Tibial artery (tissue), 4 donors: ENCODE results near the gene ERGIC1.
A peak's percentile ranks its signal among the peaks of the same experiment; 100 is the strongest.

Experiments
- DNase-seq, 2 donors: peaks; one replicate each; pipeline ENCODE4 v3.0.0-alpha.2; 2019
- H3K27ac ChIP-seq, 2 donors: fragments of 200-600 bp; sonication (generic) in 1 of 2; 1 replicate in 1 of 2; 2 replicates in 1 of 2; pipeline ENCODE4 v1.5.1; 2018 to 2019; ENCODE audit warnings: mild to moderate bottlenecking in 1 of 2
- H3K27me3 ChIP-seq, 2 donors: fragments of 200-600 bp; sonication (generic) in 1 of 2; one replicate each; pipeline versions ENCODE4 v1.5.1 to v1.6.0; 2016 to 2019
- H3K36me3 ChIP-seq, 3 donors: fragments of 200-600 bp; sonication (generic) in 2 of 3; one replicate each; pipeline ENCODE4 v1.5.1; 2016 to 2019; ENCODE audit warnings: mild to moderate bottlenecking in 2 of 3
- H3K4me1 ChIP-seq, 4 donors: fragments of 200-600 bp; sonication (generic) in 2 of 4; 1 replicate in 3 of 4; 2 replicates in 1 of 4; pipeline ENCODE4 v1.5.1; 2016 to 2019
- H3K4me3 ChIP-seq, 2 donors: fragments of 200-600 bp; sonication (generic) in 1 of 2; 1 replicate in 1 of 2; 2 replicates in 1 of 2; pipeline ENCODE4 v1.5.1; 2018 to 2019; ENCODE audit warnings: mild to moderate bottlenecking in 2 of 2
- H3K9me3 ChIP-seq, 3 donors: fragments of 200-600 bp; sonication (generic) in 1 of 3; one replicate each; pipeline ENCODE4 v1.5.1; 2016 to 2019
- intact Hi-C: fragments of 100-400 bp; cut with DNase I; formaldehyde crosslinking; loops from one replicate; pipeline ENCODE4 v1.15.0; 2023; ENCODE audit warnings: low total_unique reads
- TF ChIP-seq, protein P1 (sequence below), 2 experiments: fragments of 200-600 bp in 1 of 2; fragments of 450-650 bp in 1 of 2; IDR thresholded peaks; one replicate each; pipeline ENCODE4 v1.5.1; 2017 to 2019; ENCODE audit warnings: antibody characterized with exemption in 2 of 2, mild to moderate bottlenecking in 1 of 2, moderate library complexity in 1 of 2

ERGIC1 gene

DNA sequence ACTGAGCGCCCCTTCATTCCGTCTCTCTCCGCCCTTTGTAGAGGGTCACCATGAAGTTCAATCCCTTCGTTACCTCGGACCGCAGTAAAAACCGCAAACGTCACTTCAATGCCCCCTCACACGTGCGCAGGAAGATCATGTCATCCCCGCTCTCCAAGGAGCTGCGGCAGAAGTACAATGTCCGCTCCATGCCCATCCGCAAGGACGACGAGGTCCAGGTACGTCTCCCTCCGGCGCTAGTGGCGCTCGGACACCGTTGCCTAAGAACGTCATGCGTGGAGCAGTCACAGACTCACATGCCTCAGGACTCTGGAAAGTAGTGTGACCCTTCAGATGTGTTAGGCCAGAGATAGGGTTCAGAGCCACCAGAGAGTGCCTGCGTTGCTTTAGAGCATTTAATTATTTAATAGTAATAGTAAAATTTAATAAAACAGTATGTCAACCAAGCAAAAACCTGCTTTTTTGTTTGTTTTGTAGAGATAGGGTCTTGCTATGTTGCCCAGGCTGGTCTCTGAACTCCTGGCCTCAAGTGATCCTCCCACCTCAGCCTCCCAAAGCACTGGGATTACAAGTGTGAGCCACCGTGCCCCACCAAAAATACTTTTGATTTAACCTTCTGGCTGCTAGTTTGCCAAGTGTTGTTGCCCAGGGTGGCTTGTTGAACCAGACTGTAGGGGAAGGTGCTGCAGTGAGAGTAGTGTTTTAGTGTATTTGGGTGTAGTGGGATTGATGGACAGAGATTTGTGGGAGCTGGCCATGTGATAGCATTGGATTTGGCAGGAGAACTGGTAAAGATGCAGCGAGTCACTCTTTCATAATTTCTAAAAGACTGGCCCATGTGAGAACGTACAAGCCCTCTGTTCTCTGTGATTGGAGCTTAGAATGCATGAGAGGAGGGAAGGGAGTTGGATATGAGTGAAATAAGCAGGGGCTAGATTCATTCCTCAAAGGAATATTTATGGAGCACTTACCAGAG lies 126.1 kb downstream of the ERGIC1 start:
- intact Hi-C loops: no loop called here
- Histone ChIP-seq H3K36me3 (peaks cover 0 to 25% (median 7%) of the 10 kb centered on the region in 3 donors), H3K9me3 (no peaks in the 10 kb centered on the region), H3K27ac (peak overlapping the region; percentile 79 to 89), H3K4me1 (peaks cover 0 to 54% (median 21%) of the 10 kb centered on the region in 4 donors), H3K4me3 (peak overlapping the region; percentile 85 to 89), H3K27me3 (no peaks in the 10 kb centered on the region)
- TF ChIP-seq, protein P1, sequence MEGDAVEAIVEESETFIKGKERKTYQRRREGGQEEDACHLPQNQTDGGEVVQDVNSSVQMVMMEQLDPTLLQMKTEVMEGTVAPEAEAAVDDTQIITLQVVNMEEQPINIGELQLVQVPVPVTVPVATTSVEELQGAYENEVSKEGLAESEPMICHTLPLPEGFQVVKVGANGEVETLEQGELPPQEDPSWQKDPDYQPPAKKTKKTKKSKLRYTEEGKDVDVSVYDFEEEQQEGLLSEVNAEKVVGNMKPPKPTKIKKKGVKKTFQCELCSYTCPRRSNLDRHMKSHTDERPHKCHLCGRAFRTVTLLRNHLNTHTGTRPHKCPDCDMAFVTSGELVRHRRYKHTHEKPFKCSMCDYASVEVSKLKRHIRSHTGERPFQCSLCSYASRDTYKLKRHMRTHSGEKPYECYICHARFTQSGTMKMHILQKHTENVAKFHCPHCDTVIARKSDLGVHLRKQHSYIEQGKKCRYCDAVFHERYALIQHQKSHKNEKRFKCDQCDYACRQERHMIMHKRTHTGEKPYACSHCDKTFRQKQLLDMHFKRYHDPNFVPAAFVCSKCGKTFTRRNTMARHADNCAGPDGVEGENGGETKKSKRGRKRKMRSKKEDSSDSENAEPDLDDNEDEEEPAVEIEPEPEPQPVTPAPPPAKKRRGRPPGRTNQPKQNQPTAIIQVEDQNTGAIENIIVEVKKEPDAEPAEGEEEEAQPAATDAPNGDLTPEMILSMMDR (IDR thresholded peaks at IDR 0.05): no peak
- DNase-seq: no peak

DNA sequence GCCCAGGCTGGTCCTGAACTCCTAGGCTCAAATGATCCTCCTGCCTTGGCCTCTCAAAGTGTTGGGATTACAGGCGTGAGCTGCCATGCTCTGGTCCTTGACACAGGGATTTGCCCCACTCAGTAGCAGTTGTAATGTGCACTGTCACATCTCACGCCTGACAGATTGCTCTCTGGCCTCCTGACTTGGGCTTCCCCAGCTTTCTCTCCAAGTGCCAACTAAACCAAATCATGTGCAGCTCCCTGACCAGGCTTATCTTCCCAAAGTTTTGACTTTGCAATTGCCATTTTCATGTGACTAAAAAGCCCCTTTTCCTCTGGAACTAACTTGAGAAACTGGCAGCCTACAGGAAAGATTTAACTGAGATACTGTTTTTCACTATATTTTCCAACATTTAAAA lies 135.9 kb downstream of the ERGIC1 start:
- Histone ChIP-seq H3K4me1 (no peaks in the 10 kb centered on the region), H3K9me3 (no peaks in the 10 kb centered on the region), H3K27me3 (no peaks in the 10 kb centered on the region), H3K27ac (no peak overlapping the region), H3K36me3 (peaks cover 9 to 44% (median 15%) of the 10 kb centered on the region in 3 donors), H3K4me3 (no peak overlapping the region)
- DNase-seq: no peak
- intact Hi-C loops: no loop called here
- TF ChIP-seq, protein P1 (IDR thresholded peaks at IDR 0.05): no peak

- intact Hi-C loops: no loop called here
- no peaks in the 10 kb centered on the region for H3K27me3 ChIP-seq
- TF ChIP-seq, protein P1 (IDR thresholded peaks at IDR 0.05): no peak
- H3K4me1 ChIP-seq: no peaks in the 10 kb centered on the region
- no peak overlapping the region for H3K27ac ChIP-seq
- no peak overlapping the region for H3K4me3 ChIP-seq
- H3K9me3 ChIP-seq: no peaks in the 10 kb centered on the region
- peaks cover 9 to 30% (median 15%) of the 10 kb centered on the region in 3 donors for H3K36me3 ChIP-seq
- no peak for DNase-seq
These were observed 137.4 kb downstream of the ERGIC1 start for GRCh38 chr5:172971482-172971881.

DNA sequence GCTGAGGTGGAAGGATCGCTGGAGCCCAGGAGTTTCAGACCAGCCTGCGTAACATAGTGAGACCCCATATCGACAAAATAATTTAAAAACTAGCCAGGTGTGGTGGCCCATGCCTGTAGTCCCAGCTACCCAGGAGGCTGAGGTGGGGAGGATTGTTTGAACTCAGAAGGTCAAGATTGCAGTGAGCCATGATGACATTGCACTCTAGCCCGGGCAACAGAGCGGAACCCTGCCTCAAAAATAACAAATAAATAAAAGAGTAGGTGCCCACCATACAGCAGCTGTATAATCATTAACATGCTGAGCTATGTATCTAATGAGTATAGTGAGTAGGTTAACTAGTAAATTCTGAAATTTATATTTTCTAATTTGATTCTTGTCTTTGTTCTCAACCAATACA lies 138.5 kb downstream of the ERGIC1 start:
- Histone ChIP-seq H3K27me3 (no peaks in the 10 kb centered on the region), H3K4me1 (no peaks in the 10 kb centered on the region), H3K4me3 (no peak overlapping the region), H3K36me3 (peaks cover 9 to 25% (median 15%) of the 10 kb centered on the region in 3 donors), H3K27ac (no peak overlapping the region), H3K9me3 (no peaks in the 10 kb centered on the region)
- intact Hi-C loops: no loop called here
- no peak for DNase-seq
- TF ChIP-seq, protein P1 (IDR thresholded peaks at IDR 0.05): no peak

DNA sequence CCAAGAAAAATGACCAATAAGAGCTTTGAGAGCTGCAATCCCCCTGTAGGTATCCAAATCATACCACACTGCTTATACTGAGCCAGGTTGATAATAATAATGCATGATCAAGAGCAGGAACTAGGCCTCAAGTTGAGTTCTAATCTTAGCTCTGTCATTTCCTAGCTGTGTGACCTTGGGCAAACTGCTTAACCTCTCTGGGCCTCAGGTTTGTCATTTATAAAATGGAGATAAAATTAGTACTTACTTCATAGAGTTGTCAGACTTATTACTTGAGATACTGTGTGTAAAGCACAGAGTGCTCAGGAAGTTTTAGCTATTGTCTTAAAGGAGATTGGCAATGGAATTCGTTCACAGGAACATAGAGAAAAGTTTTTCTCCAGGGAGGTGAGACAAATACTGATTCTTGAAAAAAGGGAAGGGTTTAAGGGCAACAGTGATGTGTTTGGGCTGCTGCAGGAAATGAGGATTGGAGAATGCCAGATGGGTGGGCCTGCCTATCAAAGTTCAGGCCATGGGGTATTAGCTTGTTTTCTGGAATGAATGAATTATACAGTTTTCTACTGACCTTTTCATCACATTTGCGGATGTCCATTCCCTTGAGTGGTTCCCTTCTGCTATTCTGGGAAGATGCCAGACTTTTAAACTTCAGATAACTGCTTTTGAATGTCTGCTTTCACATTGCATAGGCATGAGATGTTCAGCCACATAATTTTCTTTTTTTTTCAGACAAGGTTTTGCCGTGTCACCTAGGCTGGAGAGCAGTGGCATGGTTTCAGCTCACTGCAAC lies 139.3 kb downstream of the ERGIC1 start:
- intact Hi-C loops: no loop called here
- DNase-seq: no peak
- no peak overlapping the region for H3K27ac ChIP-seq
- TF ChIP-seq, protein P1 (IDR thresholded peaks at IDR 0.05): no peak
- H3K36me3 ChIP-seq: peaks cover 9 to 22% (median 15%) of the 10 kb centered on the region in 3 donors
- H3K27me3 ChIP-seq: no peaks in the 10 kb centered on the region
- no peaks in the 10 kb centered on the region for H3K4me1 ChIP-seq
- no peak overlapping the region for H3K4me3 ChIP-seq
- no peaks in the 10 kb centered on the region for H3K9me3 ChIP-seq
